ENCODE results near the gene BCAS3.

The BCAS3 gene

DNA sequence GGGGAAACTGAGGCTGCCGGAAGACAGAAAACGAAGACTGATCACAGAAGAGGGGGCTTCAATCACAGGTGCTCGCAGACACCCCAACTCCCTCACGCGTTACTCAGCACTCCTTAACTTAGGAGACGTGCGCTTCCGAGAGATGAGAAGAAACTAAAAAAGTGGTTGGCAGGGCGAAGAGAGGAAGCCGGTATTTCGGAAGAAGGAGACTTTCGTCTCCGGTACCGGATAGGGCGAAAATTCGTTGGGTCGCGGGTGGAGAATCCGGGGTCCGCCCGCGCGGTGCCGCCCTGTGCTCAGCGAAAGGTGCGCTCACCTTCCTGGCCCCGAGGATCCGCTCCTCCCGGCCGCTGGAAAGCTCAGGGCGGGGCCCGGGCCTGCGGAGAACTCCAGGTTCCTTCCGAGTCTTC lies 721.1 kb downstream of the BCAS3 start:
- in situ Hi-C loops (cut with MboI; ENCODE audit: low sequenced_read_pairs): loop anchor here (25.0 kb wide), 1 partner anchor 386 kb away; no protein-coding TSS in a partner anchor

DNA sequence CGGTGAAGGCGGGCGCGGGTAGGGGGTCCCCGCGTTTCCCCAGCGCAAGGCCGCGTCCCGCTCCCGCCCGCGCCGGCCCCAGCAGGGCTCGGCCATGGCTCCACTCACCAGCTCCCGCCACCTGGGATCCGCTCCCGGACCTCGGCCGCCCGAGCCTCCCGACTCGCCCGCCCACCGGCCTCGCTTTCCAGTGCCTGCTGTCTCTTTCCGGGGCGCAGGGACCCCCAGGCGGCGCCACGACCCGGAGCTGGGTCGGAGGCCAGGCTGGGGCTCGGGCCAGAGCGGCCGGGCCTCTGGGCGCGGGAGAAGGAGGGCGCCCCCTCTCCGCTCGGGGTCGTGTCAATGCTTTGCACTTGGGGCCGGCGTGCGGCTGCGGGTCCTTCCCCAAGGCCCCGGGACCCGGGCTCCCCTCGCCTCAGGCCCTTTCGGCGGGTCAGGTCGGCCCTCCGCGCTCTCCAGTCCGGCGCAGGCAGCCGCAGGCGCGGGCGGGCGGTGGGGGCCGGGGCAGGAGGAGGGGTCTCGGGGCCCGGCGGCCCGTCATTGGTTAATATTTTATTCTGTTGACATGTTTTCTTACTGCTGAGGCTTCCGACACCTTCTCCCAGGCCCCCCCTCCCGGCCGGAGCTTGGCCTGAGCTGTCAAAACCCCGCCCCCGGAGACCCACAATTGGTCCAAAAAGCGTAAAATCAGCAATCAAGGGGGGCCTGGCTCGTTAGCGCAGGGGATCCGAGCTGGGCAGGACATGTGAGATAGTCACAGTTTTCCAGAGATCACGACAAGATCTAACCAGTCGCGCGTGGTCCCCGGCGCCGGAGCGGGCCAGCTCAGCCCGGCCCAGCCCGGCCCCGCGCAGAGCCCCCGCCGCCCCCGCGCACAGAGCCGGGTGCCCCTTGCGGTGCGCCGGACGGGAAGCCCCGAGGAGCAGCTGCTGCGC lies 721.7 kb downstream of the BCAS3 start, which contains the start of gene TBX2:
Gene TBX2, plus strand, starts transcription at position 713 of the 935 bp plus-strand sequence. CDS start 334 bp downstream, outside the sequence.
- in situ Hi-C loops (cut with MboI; ENCODE audit: low sequenced_read_pairs): loop anchor here (25.0 kb wide), 1 partner anchor 387 kb away; no protein-coding TSS in a partner anchor

DNA sequence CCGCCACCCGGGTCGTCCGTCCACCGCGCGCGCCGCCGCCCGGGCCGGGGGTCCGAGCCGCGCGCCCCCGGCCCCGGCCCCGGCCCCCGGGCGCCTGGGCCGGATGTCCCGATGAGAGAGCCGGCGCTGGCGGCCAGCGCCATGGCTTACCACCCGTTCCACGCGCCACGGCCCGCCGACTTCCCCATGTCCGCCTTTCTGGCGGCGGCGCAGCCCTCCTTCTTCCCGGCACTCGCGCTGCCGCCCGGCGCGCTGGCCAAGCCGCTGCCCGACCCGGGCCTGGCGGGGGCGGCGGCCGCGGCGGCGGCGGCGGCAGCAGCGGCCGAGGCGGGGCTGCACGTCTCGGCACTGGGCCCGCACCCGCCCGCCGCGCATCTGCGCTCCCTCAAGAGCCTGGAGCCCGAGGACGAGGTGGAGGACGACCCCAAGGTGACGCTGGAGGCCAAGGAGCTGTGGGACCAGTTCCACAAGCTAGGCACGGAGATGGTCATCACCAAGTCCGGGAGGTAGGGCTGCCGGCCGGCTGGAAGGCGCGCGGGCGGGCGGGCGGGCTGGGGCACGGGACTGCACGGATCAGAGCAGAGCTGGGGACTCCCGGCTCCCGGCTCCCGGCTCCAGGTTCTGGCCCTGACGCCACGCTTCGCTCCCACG lies 722.5 kb downstream of the BCAS3 start:
- in situ Hi-C loops (cut with MboI; ENCODE audit: low sequenced_read_pairs): no loop called here

DNA sequence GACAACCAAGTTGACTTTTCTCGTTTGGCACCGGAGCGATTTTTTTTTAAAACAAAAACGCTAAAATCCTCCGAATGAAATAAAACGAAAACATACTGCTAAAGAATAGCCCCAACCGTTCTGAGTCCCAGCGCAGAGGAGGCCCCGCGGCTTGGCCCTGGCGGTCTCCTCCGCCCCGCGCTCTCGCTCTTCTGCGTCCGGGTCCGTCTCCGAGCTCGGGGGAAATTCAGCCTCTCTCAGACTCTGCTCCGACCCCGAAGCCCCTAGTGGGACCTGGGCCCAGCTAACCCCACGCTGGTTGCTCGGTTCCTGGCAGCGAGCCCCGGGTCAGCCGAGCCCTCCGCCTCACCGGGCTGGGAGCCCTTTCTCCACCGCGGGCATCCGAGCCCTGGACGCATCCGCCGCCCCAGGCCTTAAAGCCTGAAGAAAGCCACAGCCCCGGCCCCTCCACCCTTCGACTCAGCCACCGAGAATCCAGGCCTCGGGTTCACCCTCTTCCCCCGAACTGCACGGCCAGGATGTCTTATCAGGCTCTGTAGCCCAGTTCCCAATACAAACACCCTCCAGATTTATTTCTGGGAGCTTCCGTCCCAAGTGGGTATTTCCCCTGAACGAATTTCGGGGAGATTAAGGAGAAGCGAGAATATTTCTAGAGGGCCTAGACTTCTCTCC lies 723.2 kb downstream of the BCAS3 start:
- in situ Hi-C loops (cut with MboI; ENCODE audit: low sequenced_read_pairs): no loop called here

DNA sequence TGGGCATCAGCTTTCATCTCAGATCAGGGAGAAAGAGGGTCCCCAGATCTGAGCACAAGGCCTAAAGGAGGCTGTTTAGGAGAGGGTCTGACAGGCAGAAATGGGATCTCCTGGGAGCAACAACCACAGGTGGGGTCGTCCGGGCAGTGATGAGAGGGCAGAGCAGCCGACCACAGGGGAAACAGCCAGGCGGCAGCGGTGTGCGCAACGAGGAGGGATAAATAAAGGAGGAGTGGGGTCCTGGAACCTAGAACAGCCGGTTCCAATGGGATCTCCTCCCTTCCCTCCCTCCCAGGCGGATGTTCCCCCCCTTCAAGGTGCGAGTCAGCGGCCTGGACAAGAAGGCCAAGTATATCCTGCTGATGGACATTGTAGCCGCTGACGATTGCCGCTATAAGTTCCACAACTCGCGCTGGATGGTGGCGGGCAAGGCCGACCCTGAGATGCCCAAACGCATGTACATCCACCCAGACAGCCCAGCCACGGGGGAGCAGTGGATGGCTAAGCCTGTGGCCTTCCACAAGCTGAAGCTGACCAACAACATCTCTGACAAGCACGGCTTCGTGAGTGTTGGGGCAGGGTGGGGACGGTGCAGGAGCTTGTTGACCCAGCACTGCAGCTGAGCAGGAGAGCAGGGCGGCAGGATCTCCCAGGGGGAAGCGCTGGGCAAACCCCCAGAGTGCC lies 723.9 kb downstream of the BCAS3 start:
- in situ Hi-C loops (cut with MboI; ENCODE audit: low sequenced_read_pairs): no loop called here

DNA sequence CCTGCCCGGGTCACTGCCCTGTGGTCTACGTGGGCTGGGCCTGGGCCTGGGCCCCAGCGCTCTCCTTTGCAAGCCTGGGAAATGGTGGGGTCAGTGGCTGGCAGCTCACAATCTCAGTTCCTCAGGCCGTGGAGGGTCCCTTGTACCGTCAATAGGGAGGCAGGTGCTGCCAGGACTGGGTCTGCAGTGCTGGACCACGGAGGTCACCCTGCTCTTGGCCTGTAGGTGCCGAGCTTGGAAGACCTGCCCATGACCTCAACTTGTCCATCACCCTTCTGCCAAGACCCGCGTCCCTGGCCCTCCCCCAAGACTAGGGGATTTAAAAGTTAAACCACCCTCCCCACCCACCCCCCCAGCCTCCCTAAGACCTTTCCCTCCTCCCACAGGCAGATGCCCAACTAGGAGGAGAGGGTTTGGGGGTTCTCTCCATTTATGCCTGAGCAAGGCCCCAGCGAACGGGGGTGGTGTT lies 724.5 kb downstream of the BCAS3 start:
- in situ Hi-C loops (cut with MboI; ENCODE audit: low sequenced_read_pairs): no loop called here

DNA sequence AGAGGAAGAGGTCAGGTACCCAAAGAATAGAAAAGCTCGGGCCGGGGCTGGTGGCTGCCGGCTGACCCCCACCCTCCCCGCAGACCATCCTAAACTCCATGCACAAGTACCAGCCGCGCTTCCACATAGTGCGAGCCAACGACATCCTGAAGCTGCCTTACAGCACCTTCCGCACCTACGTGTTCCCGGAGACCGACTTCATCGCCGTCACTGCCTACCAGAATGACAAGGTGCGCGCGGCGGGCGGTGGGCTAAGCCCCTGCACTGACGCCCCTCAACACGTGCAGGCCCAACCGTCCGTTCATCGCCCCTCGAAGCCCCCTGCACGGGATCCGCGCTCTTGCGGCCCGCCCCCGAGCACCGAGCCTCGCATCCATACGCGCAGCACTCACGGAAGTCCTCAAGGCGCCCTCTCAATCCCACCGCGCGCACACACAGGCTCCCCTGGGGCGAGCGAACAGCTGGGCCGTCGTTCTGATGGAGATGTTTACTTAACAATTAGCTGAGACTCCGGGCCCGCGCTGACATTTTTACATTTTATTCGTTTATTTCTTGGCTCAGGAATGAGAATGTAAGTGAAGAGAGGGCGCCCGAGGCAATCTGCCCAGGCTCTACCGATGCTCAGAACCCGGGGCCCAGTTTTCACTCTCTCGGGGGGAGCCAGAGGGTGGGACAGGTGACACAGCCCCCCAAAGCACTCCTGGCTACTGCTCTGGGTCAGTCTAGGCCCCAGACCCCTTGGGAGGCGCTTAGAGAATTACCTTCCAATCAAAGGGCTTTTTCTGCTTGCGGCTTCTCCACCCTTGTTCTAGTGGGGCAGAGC lies 725.5 kb downstream of the BCAS3 start:
- in situ Hi-C loops (cut with MboI; ENCODE audit: low sequenced_read_pairs): no loop called here

DNA sequence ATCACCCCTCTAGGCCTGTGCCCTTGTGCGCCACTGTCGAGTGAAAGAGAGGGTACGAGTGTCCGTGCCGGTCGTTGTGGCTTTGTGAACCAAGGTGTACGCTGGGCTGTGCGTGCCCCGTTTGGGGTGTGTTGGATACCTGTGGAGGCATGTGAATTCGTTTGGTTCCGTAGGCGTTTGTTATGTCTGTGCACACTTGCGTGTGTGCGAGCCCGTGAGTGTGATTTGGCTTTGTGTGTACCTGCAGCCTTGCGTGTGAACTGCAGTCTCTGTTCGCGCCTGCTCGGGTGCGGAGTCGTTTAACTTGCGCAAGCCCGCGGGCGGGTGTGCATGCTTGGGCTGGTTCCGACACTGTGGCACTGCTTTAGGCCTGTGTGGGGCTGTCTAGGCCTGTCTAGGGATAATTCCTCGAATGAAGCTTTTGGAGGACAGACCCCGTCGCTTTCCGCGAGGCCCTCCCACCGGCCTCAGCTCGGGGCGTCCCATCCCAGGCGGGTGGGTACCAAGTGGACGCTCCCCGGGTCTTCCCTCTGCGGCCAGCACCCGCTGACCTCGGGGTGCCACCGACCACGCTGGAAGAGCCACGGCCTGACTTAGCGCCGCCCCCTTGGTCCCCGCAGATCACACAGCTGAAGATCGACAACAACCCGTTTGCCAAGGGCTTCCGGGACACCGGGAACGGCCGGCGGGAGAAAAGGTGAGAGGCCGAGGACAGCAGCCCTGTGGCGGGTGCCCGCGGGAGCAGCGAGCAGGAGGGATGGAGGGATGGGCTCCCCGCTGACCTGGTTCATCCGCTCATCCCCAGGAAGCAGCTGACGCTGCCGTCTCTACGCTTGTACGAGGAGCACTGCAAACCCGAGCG lies 726.4 kb downstream of the BCAS3 start:
- in situ Hi-C loops (cut with MboI; ENCODE audit: low sequenced_read_pairs): no loop called here

DNA sequence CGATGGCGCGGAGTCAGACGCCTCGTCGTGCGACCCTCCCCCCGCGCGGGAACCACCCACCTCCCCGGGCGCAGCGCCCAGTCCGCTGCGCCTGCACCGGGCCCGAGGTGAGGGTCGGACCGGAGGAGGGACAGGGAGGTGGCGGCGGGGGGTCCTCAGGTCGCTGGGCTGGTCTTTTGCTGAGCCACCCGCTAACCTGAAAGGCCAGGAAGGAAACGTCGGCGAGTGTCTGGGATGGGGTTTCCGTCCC lies 726.9 kb downstream of the BCAS3 start:
- in situ Hi-C loops (cut with MboI; ENCODE audit: low sequenced_read_pairs): no loop called here

DNA sequence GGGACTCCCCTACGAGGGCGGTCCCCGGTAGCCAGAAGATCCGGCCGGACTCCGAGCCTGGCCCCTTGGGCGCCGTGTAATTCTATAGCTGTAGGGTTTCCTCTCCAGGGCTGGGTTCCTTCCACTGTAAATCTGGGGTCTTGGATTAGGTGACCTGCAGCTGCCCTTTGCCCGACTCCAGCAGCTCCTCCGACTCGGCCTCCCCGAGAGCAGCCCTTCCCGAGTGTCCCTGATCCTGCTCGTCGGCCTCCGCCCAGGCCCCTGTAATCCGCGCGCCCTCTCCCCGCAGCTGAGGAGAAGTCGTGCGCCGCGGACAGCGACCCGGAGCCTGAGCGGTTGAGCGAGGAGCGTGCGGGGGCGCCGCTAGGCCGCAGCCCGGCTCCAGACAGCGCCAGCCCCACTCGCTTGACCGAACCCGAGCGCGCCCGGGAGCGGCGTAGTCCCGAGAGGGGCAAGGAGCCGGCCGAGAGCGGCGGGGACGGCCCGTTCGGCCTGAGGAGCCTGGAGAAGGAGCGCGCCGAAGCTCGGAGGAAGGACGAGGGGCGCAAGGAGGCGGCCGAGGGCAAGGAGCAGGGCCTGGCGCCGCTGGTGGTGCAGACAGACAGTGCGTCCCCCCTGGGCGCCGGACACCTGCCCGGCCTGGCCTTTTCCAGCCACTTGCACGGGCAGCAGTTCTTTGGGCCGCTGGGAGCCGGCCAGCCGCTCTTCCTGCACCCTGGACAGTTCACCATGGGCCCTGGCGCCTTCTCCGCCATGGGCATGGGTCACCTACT lies 727.4 kb downstream of the BCAS3 start:
- in situ Hi-C loops (cut with MboI; ENCODE audit: low sequenced_read_pairs): no loop called here

DNA sequence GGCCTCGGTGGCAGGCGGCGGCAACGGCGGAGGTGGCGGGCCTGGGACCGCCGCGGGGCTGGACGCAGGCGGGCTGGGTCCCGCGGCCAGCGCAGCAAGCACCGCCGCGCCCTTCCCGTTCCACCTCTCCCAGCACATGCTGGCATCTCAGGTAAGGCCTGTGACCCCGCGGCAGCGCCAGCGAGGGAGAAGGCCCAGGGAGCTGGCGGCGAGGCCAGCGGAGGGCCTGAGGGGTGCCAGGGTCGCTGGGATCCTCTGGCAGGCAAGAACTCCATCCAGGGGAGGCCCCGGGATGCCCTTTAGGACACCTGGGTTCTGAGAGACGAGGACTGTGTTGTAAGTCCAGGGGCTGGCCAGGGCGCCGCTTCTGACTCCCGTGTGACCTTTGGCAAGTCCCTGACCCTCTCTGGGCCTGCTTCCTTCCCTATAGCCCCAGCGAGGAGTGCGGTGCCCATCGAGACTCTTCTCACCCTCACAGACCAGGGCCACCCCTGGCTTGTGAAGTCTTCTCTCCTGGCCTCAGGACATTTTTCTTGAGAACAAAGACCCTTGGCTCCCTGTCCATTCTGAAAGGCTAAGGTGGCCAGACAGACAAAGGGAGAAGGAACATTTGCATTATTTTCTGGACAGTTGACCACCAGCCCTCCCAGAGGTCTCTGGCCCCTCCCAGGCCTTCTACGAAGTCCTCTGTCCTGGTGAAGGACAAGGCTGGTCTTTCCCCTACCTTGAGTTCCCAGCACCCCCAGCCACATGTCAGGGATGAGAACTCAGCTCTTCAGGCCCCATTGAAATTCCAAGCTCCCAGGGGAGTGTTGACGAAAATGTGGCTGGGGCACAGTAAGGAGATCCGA lies 728.3 kb downstream of the BCAS3 start:
- in situ Hi-C loops (cut with MboI; ENCODE audit: low sequenced_read_pairs): no loop called here

DNA sequence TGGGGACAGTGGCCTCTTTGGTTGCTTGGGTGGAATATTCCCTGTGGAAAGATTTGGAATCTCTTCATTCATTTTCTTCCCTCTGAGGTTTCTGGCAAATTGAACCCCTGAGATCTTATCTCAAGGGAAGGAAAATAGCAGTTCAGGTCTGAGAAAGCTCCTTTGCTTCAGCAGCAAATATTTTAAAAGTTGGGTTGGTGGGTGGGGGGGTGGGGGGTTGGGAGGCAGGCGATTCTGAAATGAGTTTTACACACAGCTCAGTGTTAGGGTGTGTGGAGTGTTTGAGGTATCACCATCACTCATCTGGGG lies 728.8 kb downstream of the BCAS3 start:
- in situ Hi-C loops (cut with MboI; ENCODE audit: low sequenced_read_pairs): no loop called here

DNA sequence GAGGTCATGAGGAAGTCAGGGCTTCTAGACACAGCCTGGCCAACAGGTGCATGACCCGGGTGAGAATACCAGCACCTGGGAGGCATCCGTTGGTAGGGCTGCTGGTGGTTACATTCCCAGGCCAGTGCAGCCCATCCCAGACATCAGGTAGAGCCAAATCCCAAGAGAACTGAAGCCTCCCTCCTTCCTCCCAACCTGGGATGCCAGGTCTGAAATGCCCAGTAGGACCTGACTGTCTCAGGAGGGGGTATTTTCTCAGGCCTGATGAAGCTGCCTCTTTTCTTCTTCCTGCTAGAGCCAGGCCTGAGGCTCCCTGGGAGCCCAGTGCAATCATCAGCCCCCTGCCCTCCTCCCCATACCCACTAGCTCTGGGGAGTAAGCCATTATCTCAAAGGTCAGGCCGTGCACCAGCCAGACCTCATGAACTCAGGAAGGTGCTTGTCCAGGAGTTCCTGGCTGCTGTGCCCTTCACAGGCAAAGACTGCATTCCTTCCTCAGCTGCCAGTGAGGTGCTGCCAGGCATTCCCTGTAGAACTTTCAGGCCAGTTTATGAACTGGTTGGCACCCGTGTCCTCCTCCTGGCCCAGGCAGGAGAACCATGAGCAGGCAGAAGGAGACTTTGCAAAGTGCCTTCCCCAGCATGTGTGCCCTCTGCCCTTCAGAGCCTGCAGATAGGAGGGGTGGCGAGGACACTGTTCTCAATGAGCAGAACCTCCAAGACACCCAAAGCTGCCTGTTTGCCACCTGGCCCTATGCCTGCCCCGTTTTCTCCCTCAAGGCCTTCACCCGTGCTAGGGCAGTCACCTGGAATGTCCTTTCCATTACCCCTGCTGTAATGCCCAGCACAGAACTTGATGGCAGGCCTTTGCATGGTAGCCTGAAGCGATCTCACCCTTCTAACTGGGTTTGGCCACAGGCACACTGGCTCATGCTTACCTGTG lies 729.6 kb downstream of the BCAS3 start:
- in situ Hi-C loops (cut with MboI; ENCODE audit: low sequenced_read_pairs): no loop called here

DNA sequence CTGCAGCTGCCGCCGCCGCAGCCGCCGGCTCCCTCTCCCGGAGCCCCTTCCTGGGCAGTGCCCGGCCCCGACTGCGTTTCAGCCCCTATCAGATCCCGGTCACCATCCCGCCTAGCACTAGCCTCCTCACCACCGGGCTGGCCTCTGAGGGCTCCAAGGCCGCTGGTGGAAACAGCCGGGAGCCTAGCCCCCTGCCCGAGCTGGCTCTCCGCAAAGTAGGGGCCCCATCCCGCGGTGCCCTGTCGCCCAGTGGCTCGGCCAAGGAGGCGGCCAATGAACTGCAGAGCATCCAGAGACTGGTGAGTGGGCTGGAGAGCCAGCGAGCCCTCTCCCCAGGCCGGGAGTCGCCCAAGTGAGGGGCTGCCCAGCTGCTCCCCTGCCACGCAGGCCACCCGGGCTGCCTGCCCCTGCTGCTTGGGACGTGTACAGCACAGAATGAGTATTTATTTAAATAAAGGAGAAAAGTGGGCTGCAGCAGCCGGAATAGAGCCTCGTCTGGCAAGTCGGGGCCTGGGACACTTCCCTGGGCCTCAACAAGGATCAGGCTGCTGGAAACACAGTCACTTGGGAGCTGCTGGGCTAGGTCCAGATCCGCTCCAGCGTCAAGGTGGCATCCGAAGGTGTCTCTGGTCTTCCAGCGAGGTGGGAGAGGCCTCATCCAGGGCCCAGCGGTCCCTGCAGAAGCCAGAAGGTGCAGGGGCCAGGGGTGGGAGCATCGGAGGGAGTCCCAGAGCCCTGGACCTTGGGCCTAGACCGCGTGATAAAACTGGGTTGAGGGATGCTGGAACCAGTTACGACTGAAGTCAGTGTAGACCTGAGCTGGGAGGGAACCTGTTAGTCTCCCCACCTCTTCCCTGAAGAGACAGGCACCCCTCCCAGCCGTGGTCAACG lies 730.7 kb downstream of the BCAS3 start:
- in situ Hi-C loops (cut with MboI; ENCODE audit: low sequenced_read_pairs): no loop called here

DNA sequence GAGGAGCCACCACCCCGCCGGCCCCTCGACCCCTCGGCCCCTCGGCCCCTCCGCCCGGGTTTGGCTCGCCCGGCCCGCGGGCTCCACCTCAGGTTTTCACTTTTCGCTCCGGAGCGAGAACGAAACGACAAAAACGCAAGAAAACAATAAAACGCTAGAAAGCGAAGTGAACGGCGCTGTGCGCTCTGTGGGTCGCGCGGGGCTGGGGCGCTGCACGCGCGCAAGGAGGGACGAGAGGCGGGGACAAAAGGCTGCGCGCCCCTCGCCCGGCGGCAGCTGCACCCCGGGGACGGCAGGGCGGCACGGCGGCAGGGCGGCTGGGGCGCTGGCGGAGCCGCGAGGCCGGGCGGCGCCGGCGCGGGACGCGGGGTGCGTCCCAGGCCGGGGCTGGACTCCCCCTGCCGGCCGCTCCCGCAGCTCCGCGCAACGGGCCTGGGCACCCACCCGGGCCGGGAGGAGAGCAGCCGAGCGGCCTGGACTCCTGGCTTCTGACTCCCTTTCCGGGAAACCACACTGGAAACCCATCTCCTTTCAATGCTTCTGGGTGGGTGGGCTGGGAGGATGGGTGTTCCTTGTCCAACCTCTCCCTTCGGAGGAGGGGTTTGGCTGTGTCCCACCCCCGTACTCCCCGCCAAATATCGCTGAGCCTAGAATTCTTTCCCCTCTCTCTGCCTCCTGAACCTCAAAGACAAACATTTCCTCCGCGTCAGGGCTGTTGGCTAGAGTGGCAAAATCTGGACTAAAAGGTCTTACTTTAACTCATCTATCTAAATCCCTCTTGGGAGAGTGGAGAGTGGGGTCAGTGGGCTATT lies 731.9 kb downstream of the BCAS3 start:
- in situ Hi-C loops (cut with MboI; ENCODE audit: low sequenced_read_pairs): no loop called here

All from HL-60/S4 treated with phorbol 12-myristate 13-acetate at 8.2 ng/mL for 4 days and 3 days (cell line).